Peyer's patch (tissue), 4 donors: ENCODE data around the gene HYAL4.

ENCODE experiments used
- POLR2A ChIP-seq, 2 donors: fragments of 450-650 bp; IDR thresholded peaks; one replicate each; pipeline ENCODE4 v1.5.1; 2017; ENCODE audit warnings: antibody characterized with exemption in 2 of 2, mild to moderate bottlenecking in 2 of 2, moderate library complexity in 2 of 2
- TF ChIP-seq, protein P1 (sequence below), 6 experiments: fragments of 450-650 bp in 4 of 6; fragments of 200-600 bp in 2 of 6; sonication (generic) in 1 of 6; IDR thresholded peaks; one replicate each; pipeline ENCODE4 v1.5.1; 2017 to 2019; ENCODE audit warnings: antibody characterized with exemption in 6 of 6, mild to moderate bottlenecking in 3 of 6, moderate library complexity in 1 of 6

DNA sequence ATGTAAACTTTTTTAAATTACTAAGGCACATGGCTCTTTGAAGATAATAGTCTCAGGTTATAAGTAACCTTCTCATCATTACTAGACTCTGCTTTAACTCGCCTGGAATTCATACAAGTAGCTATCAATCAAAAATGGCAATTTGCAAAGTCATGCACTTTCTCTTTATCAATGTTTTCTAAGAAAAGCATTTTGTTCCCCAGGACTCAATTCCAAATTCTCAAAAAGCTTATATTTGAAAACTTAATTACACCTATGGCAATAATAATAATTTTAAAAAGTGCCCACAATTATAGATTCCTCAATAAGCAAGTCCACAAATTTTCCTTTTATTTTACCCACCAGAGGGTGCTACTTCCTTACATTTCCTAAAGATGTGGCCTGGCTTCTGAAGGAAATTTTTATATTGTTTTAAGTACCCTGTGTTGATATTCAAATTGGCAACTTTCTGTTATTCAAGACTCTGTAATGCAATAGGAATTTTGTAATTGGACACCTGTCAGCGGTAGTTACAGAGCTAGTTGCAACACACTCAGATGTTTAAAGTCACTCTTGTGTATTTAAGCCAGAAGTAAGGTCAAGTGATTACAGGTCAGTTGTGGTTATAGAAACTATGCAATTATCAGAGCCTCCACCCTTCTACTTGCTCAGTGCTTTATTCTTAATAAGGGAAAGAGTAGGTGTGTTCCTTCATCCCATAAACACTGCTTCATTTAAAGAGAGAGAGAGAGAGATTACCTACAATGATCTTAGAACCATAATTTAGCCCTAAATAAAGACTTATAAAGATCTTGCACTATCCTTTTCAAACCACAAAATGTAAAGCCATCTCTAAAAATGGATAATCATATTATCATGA is 47.1 kb upstream of the HYAL4 start:
- TF ChIP-seq, protein P1, sequence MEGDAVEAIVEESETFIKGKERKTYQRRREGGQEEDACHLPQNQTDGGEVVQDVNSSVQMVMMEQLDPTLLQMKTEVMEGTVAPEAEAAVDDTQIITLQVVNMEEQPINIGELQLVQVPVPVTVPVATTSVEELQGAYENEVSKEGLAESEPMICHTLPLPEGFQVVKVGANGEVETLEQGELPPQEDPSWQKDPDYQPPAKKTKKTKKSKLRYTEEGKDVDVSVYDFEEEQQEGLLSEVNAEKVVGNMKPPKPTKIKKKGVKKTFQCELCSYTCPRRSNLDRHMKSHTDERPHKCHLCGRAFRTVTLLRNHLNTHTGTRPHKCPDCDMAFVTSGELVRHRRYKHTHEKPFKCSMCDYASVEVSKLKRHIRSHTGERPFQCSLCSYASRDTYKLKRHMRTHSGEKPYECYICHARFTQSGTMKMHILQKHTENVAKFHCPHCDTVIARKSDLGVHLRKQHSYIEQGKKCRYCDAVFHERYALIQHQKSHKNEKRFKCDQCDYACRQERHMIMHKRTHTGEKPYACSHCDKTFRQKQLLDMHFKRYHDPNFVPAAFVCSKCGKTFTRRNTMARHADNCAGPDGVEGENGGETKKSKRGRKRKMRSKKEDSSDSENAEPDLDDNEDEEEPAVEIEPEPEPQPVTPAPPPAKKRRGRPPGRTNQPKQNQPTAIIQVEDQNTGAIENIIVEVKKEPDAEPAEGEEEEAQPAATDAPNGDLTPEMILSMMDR (IDR thresholded peaks at IDR 0.05): peak in 4 of 6 experiments; percentile 27 to 73 (median 62)
- TF ChIP-seq POLR2A (IDR thresholded peaks at IDR 0.05): no peak
